Smooth muscle cell (in vitro differentiated cells): ENCODE measurements around the gene MSL1. TPM values are rescaled to one million over a fixed set of nuclear protein-coding genes. Genes with fewer than 3 reads are reported as not detected.
A peak's percentile ranks its signal among the peaks of the same experiment; 100 is the strongest.

Experiments used
- DNase-seq: peaks from one replicate; lab custom pipeline; 2025; ENCODE audit not compliant: unreplicated experiment; lab: John Stamatoyannopoulos, UW
- H2AFZ ChIP-seq: fragments of 200-600 bp; sonication (generic); 2 replicates; pipeline ENCODE4 v1.6.0; 2016; ENCODE audit warnings: antibody characterized with exemption, low read depth, mild to moderate bottlenecking
- H3F3A ChIP-seq: fragments of 200-600 bp; sonication (generic); 2 replicates; pipeline ENCODE4 v1.6.0; 2017; ENCODE audit warnings: antibody characterized with exemption, low read depth
- H3K27ac ChIP-seq: fragments of 200-600 bp; sonication (generic); 2 replicates; pipeline ENCODE4 v1.5.1; 2016; ENCODE audit warnings: low read depth, mild to moderate bottlenecking
- H3K27me3 ChIP-seq: fragments of 200-600 bp; sonication (generic); 2 replicates; pipeline ENCODE4 v1.6.1; 2016; ENCODE audit warnings: low read depth, mild to moderate bottlenecking
- H3K36me3 ChIP-seq: fragments of 200-600 bp; sonication (generic); 2 replicates; pipeline ENCODE4 v1.5.1; 2016; ENCODE audit warnings: low read depth
- H3K4me1 ChIP-seq: fragments of 200-600 bp; sonication (generic); 2 replicates; pipeline ENCODE4 v1.5.1; 2016; ENCODE audit warnings: low read depth
- H3K4me2 ChIP-seq: fragments of 200-600 bp; sonication (generic); 2 replicates; pipeline ENCODE4 v1.6.0; 2016; ENCODE audit warnings: mild to moderate bottlenecking
- H3K4me3 ChIP-seq: fragments of 200-600 bp; sonication (generic); 2 replicates; pipeline ENCODE4 v1.5.1; 2016; ENCODE audit warnings: mild to moderate bottlenecking
- H3K79me2 ChIP-seq: fragments of 200-600 bp; sonication (generic); 2 replicates; pipeline ENCODE4 v1.6.0; 2016; ENCODE audit warnings: low read depth, mild to moderate bottlenecking
- H3K9ac ChIP-seq: fragments of 200-600 bp; sonication (generic); 2 replicates; pipeline ENCODE4 v1.6.0; 2016; ENCODE audit warnings: low read depth
- H3K9me3 ChIP-seq: fragments of 200-600 bp; sonication (generic); replicated peaks from 2 replicates; pipeline ENCODE4 v1.5.1; 2016; ENCODE audit warnings: low read depth
- H4K20me1 ChIP-seq: fragments of 200-600 bp; sonication (generic); 2 replicates; pipeline ENCODE4 v1.6.0; 2016; ENCODE audit warnings: low read depth
- CTCF ChIP-seq: fragments of 200-600 bp; sonication (generic); IDR thresholded peaks from 2 replicates; pipeline ENCODE4 v1.5.1; 2017; ENCODE audit warnings: borderline replicate concordance, mild to moderate bottlenecking, antibody characterized with exemption; ENCODE audit not compliant: insufficient read depth, poor library complexity, severe bottlenecking
- WGBS: methylation state at CpG from one replicate; pipeline ENCODE4 v1.1.7; 2016; ENCODE audit warnings: low lambda C conversion rate; 5-methylcytosine and 5-hydroxymethylcytosine counted together
- polyA plus RNA-seq: library from polyadenylated mRNA; unstranded; fragments of >200 nt; fragmentation: Nextera tagmentation; extraction: Ambion mirVana; gene quantifications from 2 replicates; pipeline ENCODE4 v1.2.1, GENCODE V29; 2016
- total RNA-seq: library from RNA; depleted of rRNA; stranded (reverse); fragments of >200 nt; gene quantifications from 2 replicates; pipeline ENCODE4 v1.2.3, GENCODE V29; 2014

The MSL1 gene
- total and polyA plus RNA-seq, 2 experiments from 2014 or later = 24.6 to 74.9 TPM

GRCh38 chr17:40112718-40113109 is 9.1 kb upstream of the MSL1 start:
- peaks cover 27% of the 10 kb centered on the region for H3F3A ChIP-seq
- H3K27ac ChIP-seq = peak overlapping the region; percentile 83
- H4K20me1 ChIP-seq = no peaks in the 10 kb centered on the region
- no peaks in the 10 kb centered on the region for H3K79me2 ChIP-seq
- no peaks in the 10 kb centered on the region for H3K36me3 ChIP-seq
- no peak for DNase-seq
- WGBS = 81% methylated on average over 4 of the region's 4 CpGs
- H3K9ac ChIP-seq = no peak overlapping the region
- no peaks in the 10 kb centered on the region for H3K9me3 ChIP-seq
- H3K4me1 ChIP-seq = peaks cover 42% of the 10 kb centered on the region
- peak overlapping the region; percentile 80 for H3K4me2 ChIP-seq
- H3K4me3 ChIP-seq = peak overlapping the region; percentile 41
- TF ChIP-seq CTCF = no peak
- H2AFZ ChIP-seq = no peak overlapping the region
- H3K27me3 ChIP-seq = no peaks in the 10 kb centered on the region

- Histone ChIP-seq H3K27me3 (no peaks in the 10 kb centered on the region), H3F3A (peaks cover 27% of the 10 kb centered on the region), H3K9me3 (no peaks in the 10 kb centered on the region), H3K4me1 (peaks cover 39% of the 10 kb centered on the region), H3K4me3 (peak overlapping the region; percentile 41), H3K79me2 (no peaks in the 10 kb centered on the region), H3K9ac (peak overlapping the region; percentile 20), H4K20me1 (no peaks in the 10 kb centered on the region), H3K4me2 (peak overlapping the region; percentile 80), H3K27ac (peak overlapping the region; percentile 83), H3K36me3 (no peaks in the 10 kb centered on the region), H2AFZ (peak overlapping the region; percentile 15)
- DNase-seq = peak; percentile 58
- TF ChIP-seq CTCF = peak; percentile 60
- under 1% methylated on average over 17 of the region's 17 CpGs for WGBS
These were observed 8.5 kb upstream of the MSL1 start for GRCh38 chr17:40113110-40113906.

- Histone ChIP-seq H3K9ac (peak overlapping the region; percentile 20), H3K4me2 (peak overlapping the region; percentile 80), H3K4me3 (peak overlapping the region; percentile 41), H4K20me1 (no peaks in the 10 kb centered on the region), H3K36me3 (no peaks in the 10 kb centered on the region), H2AFZ (peak overlapping the region; percentile 15), H3K27me3 (no peaks in the 10 kb centered on the region), H3K4me1 (peaks cover 39% of the 10 kb centered on the region), H3K27ac (peak overlapping the region; percentile 83), H3K9me3 (no peaks in the 10 kb centered on the region), H3K79me2 (no peaks in the 10 kb centered on the region), H3F3A (peaks cover 27% of the 10 kb centered on the region)
- no peak for TF ChIP-seq CTCF
- WGBS = 21% methylated on average over 5 of the region's 5 CpGs
- no peak for DNase-seq
These were observed 7.9 kb upstream of the MSL1 start for GRCh38 chr17:40113907-40114245.

GRCh38 chr17:40115101-40115436 is 6.7 kb upstream of the MSL1 start:
- Histone ChIP-seq H3K36me3 (no peaks in the 10 kb centered on the region), H3K9ac (no peak overlapping the region), H3K4me1 (peaks cover 34% of the 10 kb centered on the region), H2AFZ (no peak overlapping the region), H3K9me3 (no peaks in the 10 kb centered on the region), H3K4me3 (no peak overlapping the region), H3K4me2 (no peak overlapping the region), H4K20me1 (no peaks in the 10 kb centered on the region), H3K27me3 (no peaks in the 10 kb centered on the region), H3K27ac (peak overlapping the region; percentile 83), H3K79me2 (peaks cover 8% of the 10 kb centered on the region), H3F3A (peaks cover 27% of the 10 kb centered on the region)
- no peak for TF ChIP-seq CTCF
- 77% methylated on average over 2 of the region's 2 CpGs for WGBS
- no peak for DNase-seq
